ENCODE results near the gene RUNX2.

Gene RUNX2

GRCh38 chr6:45642331-45643125 lies 314.4 kb downstream of the RUNX2 start:
- no peak for DNase-seq (ENCODE audit: low read depth)
- no peak overlapping the region for H3K4me3 ChIP-seq (ENCODE audit: low read length)
- no peak for TF ChIP-seq CTCF (conservative IDR thresholded peaks at IDR 0.05; ENCODE audit: low read length)

- TF ChIP-seq CTCF (conservative IDR thresholded peaks at IDR 0.05; ENCODE audit: low read length): no peak
- no peak overlapping the region for H3K4me3 ChIP-seq (ENCODE audit: low read length)
- DNase-seq (ENCODE audit: low read depth): no peak
Measured at GRCh38 chr6:45643126-45643525, 315.0 kb downstream of the RUNX2 start.

- H3K4me3 ChIP-seq (ENCODE audit: low read length): no peak overlapping the region
- TF ChIP-seq CTCF (conservative IDR thresholded peaks at IDR 0.05; ENCODE audit: low read length): no peak
- DNase-seq (ENCODE audit: low read depth): no peak
Measured at GRCh38 chr6:45644720-45645119, 316.6 kb downstream of the RUNX2 start.

- TF ChIP-seq CTCF (conservative IDR thresholded peaks at IDR 0.05; ENCODE audit: low read length): no peak
- DNase-seq (ENCODE audit: low read depth): no peak
- H3K4me3 ChIP-seq (ENCODE audit: low read length): no peak overlapping the region
Measured at GRCh38 chr6:45645302-45645701, 317.2 kb downstream of the RUNX2 start.

GRCh38 chr6:45647341-45648261 lies 319.5 kb downstream of the RUNX2 start:
- no peak overlapping the region for H3K4me3 ChIP-seq (ENCODE audit: low read length)
- no peak for TF ChIP-seq CTCF (conservative IDR thresholded peaks at IDR 0.05; ENCODE audit: low read length)
- DNase-seq (ENCODE audit: low read depth): no peak

GRCh38 chr6:45648262-45648620 lies 320.1 kb downstream of the RUNX2 start:
- no peak for TF ChIP-seq CTCF (conservative IDR thresholded peaks at IDR 0.05; ENCODE audit: low read length)
- no peak for DNase-seq (ENCODE audit: low read depth)
- H3K4me3 ChIP-seq (ENCODE audit: low read length): no peak overlapping the region

Data from AG10803 (cell line).